Stomach (tissue), 9 donors: Measurements from ENCODE around the gene LRIG1. TPM values are rescaled to one million over a fixed set of nuclear protein-coding genes. Genes with fewer than 3 reads are reported as not detected.

Experiments
- DNase-seq, 2 donors: peaks; one replicate each; pipeline versions ENCODE4 v3.0.0 to v3.0.0-alpha.2; 2013 to 2019
- H3K27ac ChIP-seq, 5 donors: fragments of 200-600 bp in 4 of 5; sonication (generic) in 4 of 5; one replicate each; pipeline ENCODE4 v1.5.1; 2013 to 2019; ENCODE audit warnings: mild to moderate bottlenecking in 1 of 5, moderate library complexity in 1 of 5
- H3K27me3 ChIP-seq, 3 donors: fragments of 200-600 bp; sonication (generic); one replicate each; pipeline ENCODE4 v1.5.1; 2017 to 2019; ENCODE audit warnings: mixed run types in 1 of 3
- H3K36me3 ChIP-seq, 4 donors: fragments of 200-600 bp; sonication (generic); 1 replicate in 3 of 4; 2 replicates in 1 of 4; pipeline ENCODE4 v1.5.1; 2016 to 2019
- H3K4me1 ChIP-seq, 4 donors: fragments of 200-600 bp; sonication (generic); one replicate each; pipeline ENCODE4 v1.5.1; 2016 to 2019
- H3K4me3 ChIP-seq, 4 donors: fragments of 200-600 bp; sonication (generic) in 3 of 4; one replicate each; pipeline ENCODE4 v1.5.1; 2016 to 2019; ENCODE audit warnings: mild to moderate bottlenecking in 1 of 4
- H3K9me3 ChIP-seq, 4 donors: fragments of 200-600 bp; sonication (generic); one replicate each; pipeline ENCODE4 v1.5.1; 2016 to 2019
- CTCF ChIP-seq, 7 experiments: fragments of 450-650 bp in 4 of 7; fragments of 200-600 bp in 3 of 7; sonication (generic) in 3 of 7; IDR thresholded peaks; one replicate each; pipeline ENCODE4 v1.5.1; 2016 to 2019; ENCODE audit warnings: antibody characterized with exemption in 7 of 7, control low read depth in 2 of 7, mild to moderate bottlenecking in 1 of 7
- EP300 ChIP-seq: sonication (generic); formaldehyde crosslinking; IDR thresholded peaks from one replicate; pipeline ENCODE4 v1.6.1; 2017; ENCODE audit warnings: antibody characterized with exemption
- POLR2A ChIP-seq, 4 donors: fragments of 450-650 bp; IDR thresholded peaks; one replicate each; pipeline ENCODE4 v1.6.1; 2016; ENCODE audit warnings: antibody characterized with exemption in 4 of 4, control low read depth in 2 of 4, mild to moderate bottlenecking in 1 of 4, moderate library complexity in 1 of 4
- POLR2AphosphoS5 ChIP-seq, 3 donors: sonication (generic); formaldehyde crosslinking; IDR thresholded peaks; one replicate each; pipeline ENCODE4 v1.6.1; 2016; ENCODE audit warnings: antibody characterized with exemption in 3 of 3
- WGBS, 5 donors: extraction: QIAGEN DNeasy Blood & Tissue Kit in 3 of 5; methylation state at CpG; one replicate each; pipeline versions ENCODE4 v1.1.5 to v1.1.7; 2013 to 2018; 5-methylcytosine and 5-hydroxymethylcytosine counted together
- intact Hi-C: fragments of 100-400 bp; cut with DNase I; formaldehyde crosslinking; loops from one replicate; pipeline ENCODE4 v1.15.1; 2023; ENCODE audit warnings: low total_unique reads
- polyA plus RNA-seq, 3 donors: library from polyadenylated mRNA; stranded (reverse); fragments of 200-250 nt; gene quantifications; one replicate each; pipeline ENCODE4 v1.2.3, GENCODE V29; 2013
- total RNA-seq, 5 donors: library from RNA; depleted of rRNA; stranded (reverse); fragments of >200 nt; gene quantifications; one replicate each; pipeline versions ENCODE4 v1.1.0 to v1.2.3, GENCODE V29; 2014 to 2016
- donor health status: healthy with polysubstance abuse.
- donor health status: Bipolar disorder and iron deficiency.
- donor health status: healthy.

The LRIG1 gene
- total and polyA plus RNA-seq, 8 donors = 20.2 to 278 (median 87.0) TPM

- intact Hi-C loops = no loop called here
- H3K9me3 ChIP-seq = no peaks in the 10 kb centered on the region
- no peaks in the 10 kb centered on the region for H3K27me3 ChIP-seq
- WGBS, 5 donors = 86 to 95% (median 92%) methylated on average over 13 of the region's 13 CpGs
- no peak overlapping the region for H3K4me3 ChIP-seq
- no peak for DNase-seq
- TF ChIP-seq POLR2AphosphoS5 (IDR thresholded peaks at IDR 0.05) (no peak), POLR2A (IDR thresholded peaks at IDR 0.05) (no peak), EP300 (no peak), CTCF (IDR thresholded peaks at IDR 0.05) (no peak)
- H3K4me1 ChIP-seq = peaks cover 21 to 70% (median 45%) of the 10 kb centered on the region in 4 donors
- peak overlapping the region in 2 of 5 donors; percentile 82 to 83 for H3K27ac ChIP-seq
- peaks cover 41 to 99% (median 94%) of the 10 kb centered on the region in 4 donors for H3K36me3 ChIP-seq
These were observed 104.6 kb downstream of the LRIG1 start for GRCh38 chr3:66396161-66396760.

- DNase-seq = no peak
- TF ChIP-seq POLR2A (IDR thresholded peaks at IDR 0.05) (no peak), POLR2AphosphoS5 (IDR thresholded peaks at IDR 0.05) (no peak), CTCF (IDR thresholded peaks at IDR 0.05) (no peak)
- no peak overlapping the region for H3K4me3 ChIP-seq
- peaks cover 20 to 64% (median 42%) of the 10 kb centered on the region in 4 donors for H3K4me1 ChIP-seq
- WGBS, 5 donors = 87 to 94% (median 92%) methylated on average over 9 to 10 of the region's 10 CpGs
- no peaks in the 10 kb centered on the region for H3K9me3 ChIP-seq
- peak overlapping the region in 4 of 5 donors; percentile 38 to 83 (median 66) for H3K27ac ChIP-seq
- H3K36me3 ChIP-seq = peaks cover 41 to 99% (median 92%) of the 10 kb centered on the region in 4 donors
- H3K27me3 ChIP-seq = no peaks in the 10 kb centered on the region
- intact Hi-C loops = no loop called here
These were observed 105.2 kb downstream of the LRIG1 start for GRCh38 chr3:66395635-66396034.

GRCh38 chr3:66394753-66395249 lies 106.0 kb downstream of the LRIG1 start:
- peak overlapping the region in 4 of 5 donors; percentile 38 to 83 (median 66) for H3K27ac ChIP-seq
- DNase-seq = no peak
- 67 to 84% (median 79%) methylated on average over 8 of the region's 8 CpGs for WGBS, 5 donors

GRCh38 chr3:66394019-66394752 lies 106.6 kb downstream of the LRIG1 start:
- peak in 1 of 2 donors; percentile 58 for DNase-seq
- WGBS, 5 donors = 55 to 63% (median 61%) methylated on average over 12 of the region's 12 CpGs
- no peak for TF ChIP-seq POLR2A (IDR thresholded peaks at IDR 0.05)
- no peak for TF ChIP-seq CTCF (IDR thresholded peaks at IDR 0.05)
- no peak for TF ChIP-seq EP300
- no peak for TF ChIP-seq POLR2AphosphoS5 (IDR thresholded peaks at IDR 0.05)
- peaks cover 37 to 96% (median 79%) of the 10 kb centered on the region in 4 donors for H3K36me3 ChIP-seq
- no peaks in the 10 kb centered on the region for H3K9me3 ChIP-seq
- no peak overlapping the region for H3K4me3 ChIP-seq
- H3K4me1 ChIP-seq = peaks cover 20 to 61% (median 37%) of the 10 kb centered on the region in 4 donors
- intact Hi-C loops = no loop called here
- peak overlapping the region in 4 of 5 donors; percentile 38 to 83 (median 66) for H3K27ac ChIP-seq
- no peaks in the 10 kb centered on the region for H3K27me3 ChIP-seq

More at GRCh38 chr3:66394753-66395249, 106.0 kb downstream of the LRIG1 start:
- Histone ChIP-seq H3K27me3 (no peaks in the 10 kb centered on the region), H3K4me3 (no peak overlapping the region), H3K9me3 (no peaks in the 10 kb centered on the region), H3K36me3 (peaks cover 37 to 99% (median 84%) of the 10 kb centered on the region in 4 donors), H3K4me1 (peaks cover 20 to 64% (median 38%) of the 10 kb centered on the region in 4 donors)
- TF ChIP-seq EP300 (no peak), POLR2AphosphoS5 (IDR thresholded peaks at IDR 0.05) (peak in 1 of 3 donors; percentile 44)
- intact Hi-C loops = no loop called here
